Measurements from ENCODE around the gene ULBP2. TPM values are rescaled to one million over a fixed set of nuclear protein-coding genes. Genes with fewer than 3 reads are reported as not detected.
"Not testable (repeated sequence)": the region's sequence is repeated elsewhere in the genome, so short reads cannot be mapped to it uniquely, and the experiment has no call there.

Gene ULBP2
- total RNA-seq, 1 donor from 2014 or later = 0.14 TPM

- intact Hi-C loops (cut with micrococcal nuclease) = loop anchor here (2.0 to 10.0 kb wide), 3 partner anchors 39 to 183 kb away; partner anchors contain the start of gene PPP1R14C
- peaks cover 73% of the 10 kb centered on the region for H3K27me3 Mint-ChIP-seq (ENCODE audit: low read depth)
- H3K27ac Mint-ChIP-seq = no peak overlapping the region
- no peak for DNase-seq (ENCODE audit: low spot score)
- H3K36me3 Mint-ChIP-seq (ENCODE audit: low read depth) = peaks cover 4% of the 10 kb centered on the region
- H3K4me3 Mint-ChIP-seq (ENCODE audit: low read depth) = no peak overlapping the region
- H3K4me1 Mint-ChIP-seq (ENCODE audit: low read depth) = peaks cover 20% of the 10 kb centered on the region
- no peaks in the 10 kb centered on the region for H3K9me3 Mint-ChIP-seq
Observed at GRCh38 chr6:149961728-149962425, 20.1 kb downstream of the ULBP2 start.

GRCh38 chr6:149962461-149963211, 20.8 kb downstream of the ULBP2 start:
- H3K27me3 Mint-ChIP-seq (ENCODE audit: low read depth) = peaks cover 80% of the 10 kb centered on the region
- peak overlapping the region; percentile 85 for H3K4me3 Mint-ChIP-seq (ENCODE audit: low read depth)
- peaks cover 20% of the 10 kb centered on the region for H3K4me1 Mint-ChIP-seq (ENCODE audit: low read depth)
- H3K27ac Mint-ChIP-seq = peak overlapping the region; percentile 81
- no peak for DNase-seq (ENCODE audit: low spot score)
- peaks cover 4% of the 10 kb centered on the region for H3K36me3 Mint-ChIP-seq (ENCODE audit: low read depth)
- H3K9me3 Mint-ChIP-seq = no peaks in the 10 kb centered on the region
- intact Hi-C loops (cut with micrococcal nuclease) = loop anchor here (1.0 to 10.0 kb wide), 4 partner anchors 21 to 182 kb away; partner anchors contain the start of gene PPP1R14C

GRCh38 chr6:149963212-149963461, 21.3 kb downstream of the ULBP2 start:
- Mint-ChIP-seq H3K36me3 (ENCODE audit: low read depth) (peaks cover 4% of the 10 kb centered on the region), H3K27ac (peak overlapping the region; percentile 81), H3K4me1 (ENCODE audit: low read depth) (peaks cover 20% of the 10 kb centered on the region), H3K9me3 (no peaks in the 10 kb centered on the region), H3K4me3 (ENCODE audit: low read depth) (peak overlapping the region; percentile 85), H3K27me3 (ENCODE audit: low read depth) (peaks cover 79% of the 10 kb centered on the region)
- DNase-seq (ENCODE audit: low spot score) = peak; percentile 49
- intact Hi-C loops (cut with micrococcal nuclease) = loop anchor here (1.0 to 10.0 kb wide), 4 partner anchors 22 to 182 kb away; partner anchors contain the start of gene PPP1R14C

- peak within 1 kb of the TSS; percentile 81 for H3K27ac Mint-ChIP-seq
- H3K9me3 Mint-ChIP-seq = no peaks in the 10 kb centered on the region
- peaks cover 20% of the 10 kb centered on the region for H3K4me1 Mint-ChIP-seq (ENCODE audit: low read depth)
- DNase-seq (ENCODE audit: low spot score) = peak; percentile 78
- H3K36me3 Mint-ChIP-seq (ENCODE audit: low read depth) = peaks cover 4% of the 10 kb centered on the region
- H3K27me3 Mint-ChIP-seq (ENCODE audit: low read depth) = peaks cover 83% of the 10 kb centered on the region
- peak within 1 kb of the TSS; percentile 85 for H3K4me3 Mint-ChIP-seq (ENCODE audit: low read depth)
- intact Hi-C loops (cut with micrococcal nuclease) = loop anchor here (1.0 to 10.0 kb wide), 5 partner anchors 22 to 181 kb away; partner anchors contain the start of gene PPP1R14C
Observed at GRCh38 chr6:149963462-149964307, 21.9 kb downstream of the ULBP2 start, which contains the start of gene ULBP1. TSS of gene ULBP1 (plus strand) at chr6:149963943. CDS start at chr6:149964050, 107 bp downstream.

GRCh38 chr6:149964308-149965193, 22.7 kb downstream of the ULBP2 start:
- peak overlapping the region; percentile 85 for H3K4me3 Mint-ChIP-seq (ENCODE audit: low read depth)
- peak overlapping the region; percentile 72 for H3K27ac Mint-ChIP-seq
- H3K27me3 Mint-ChIP-seq (ENCODE audit: low read depth) = peaks cover 83% of the 10 kb centered on the region
- H3K4me1 Mint-ChIP-seq (ENCODE audit: low read depth) = peaks cover 20% of the 10 kb centered on the region
- no peak for DNase-seq (ENCODE audit: low spot score)
- H3K9me3 Mint-ChIP-seq = no peaks in the 10 kb centered on the region
- peaks cover 4% of the 10 kb centered on the region for H3K36me3 Mint-ChIP-seq (ENCODE audit: low read depth)
- intact Hi-C loops (cut with micrococcal nuclease) = loop anchor here (2.0 to 10.0 kb wide), 2 partner anchors 24 to 180 kb away; partner anchors contain the start of gene PPP1R14C

GRCh38 chr6:149965194-149966020, 23.6 kb downstream of the ULBP2 start:
- Mint-ChIP-seq H3K4me3 (ENCODE audit: low read depth) (peak overlapping the region; percentile 85), H3K4me1 (ENCODE audit: low read depth) (peaks cover 20% of the 10 kb centered on the region), H3K27me3 (ENCODE audit: low read depth) (peaks cover 82% of the 10 kb centered on the region), H3K27ac (peak overlapping the region; percentile 56), H3K9me3 (no peaks in the 10 kb centered on the region), H3K36me3 (ENCODE audit: low read depth) (peaks cover 4% of the 10 kb centered on the region)
- intact Hi-C loops (cut with micrococcal nuclease) = loop anchor here (2.0 to 10.0 kb wide), 2 partner anchors 23 to 179 kb away; partner anchors contain the start of gene PPP1R14C
- no peak for DNase-seq (ENCODE audit: low spot score)

- not testable (repeated sequence) for H3K36me3 Mint-ChIP-seq (ENCODE audit: low read depth); DNase-seq (ENCODE audit: low spot score); H3K9me3 Mint-ChIP-seq; H3K4me3 Mint-ChIP-seq (ENCODE audit: low read depth); H3K27ac Mint-ChIP-seq
- H3K4me1 Mint-ChIP-seq (ENCODE audit: low read depth) = peaks cover 20% of the 10 kb centered on the region
- intact Hi-C loops (cut with micrococcal nuclease) = loop anchor here (10.0 kb wide), 1 partner anchor 178 kb away; the partner anchor contains the start of gene PPP1R14C
- H3K27me3 Mint-ChIP-seq (ENCODE audit: low read depth) = peaks cover 76% of the 10 kb centered on the region
Observed at GRCh38 chr6:149966319-149966718, 24.5 kb downstream of the ULBP2 start.

- H3K27ac Mint-ChIP-seq = no peak overlapping the region
- H3K9me3 Mint-ChIP-seq = no peaks in the 10 kb centered on the region
- intact Hi-C loops (cut with micrococcal nuclease) = loop anchor here (10.0 kb wide), 1 partner anchor 177 kb away; the partner anchor contains the start of gene PPP1R14C
- H3K4me1 Mint-ChIP-seq (ENCODE audit: low read depth) = peaks cover 20% of the 10 kb centered on the region
- H3K27me3 Mint-ChIP-seq (ENCODE audit: low read depth) = peaks cover 75% of the 10 kb centered on the region
- DNase-seq (ENCODE audit: low spot score) = no peak
- H3K36me3 Mint-ChIP-seq (ENCODE audit: low read depth) = peaks cover 4% of the 10 kb centered on the region
- no peak overlapping the region for H3K4me3 Mint-ChIP-seq (ENCODE audit: low read depth)
Observed at GRCh38 chr6:149967591-149967990, 25.8 kb downstream of the ULBP2 start.

- not testable (repeated sequence) for H3K27ac Mint-ChIP-seq; H3K4me3 Mint-ChIP-seq (ENCODE audit: low read depth); DNase-seq (ENCODE audit: low spot score); H3K36me3 Mint-ChIP-seq (ENCODE audit: low read depth); H3K9me3 Mint-ChIP-seq
- intact Hi-C loops (cut with micrococcal nuclease) = loop anchor here (10.0 kb wide), 1 partner anchor 177 kb away; the partner anchor contains the start of gene PPP1R14C
- H3K27me3 Mint-ChIP-seq (ENCODE audit: low read depth) = peaks cover 76% of the 10 kb centered on the region
- peaks cover 19% of the 10 kb centered on the region for H3K4me1 Mint-ChIP-seq (ENCODE audit: low read depth)
Observed at GRCh38 chr6:149967999-149968398, 26.2 kb downstream of the ULBP2 start.

- H3K27ac Mint-ChIP-seq; DNase-seq (ENCODE audit: low spot score); H3K36me3 Mint-ChIP-seq (ENCODE audit: low read depth); H3K4me3 Mint-ChIP-seq (ENCODE audit: low read depth); H3K9me3 Mint-ChIP-seq: not testable (repeated sequence)
- intact Hi-C loops (cut with micrococcal nuclease) = loop anchor here (10.0 kb wide), 1 partner anchor 176 kb away; the partner anchor contains the start of gene PPP1R14C
- H3K4me1 Mint-ChIP-seq (ENCODE audit: low read depth) = peaks cover 13% of the 10 kb centered on the region
- peaks cover 72% of the 10 kb centered on the region for H3K27me3 Mint-ChIP-seq (ENCODE audit: low read depth)
Observed at GRCh38 chr6:149968909-149969308, 27.1 kb downstream of the ULBP2 start.

GRCh38 chr6:149969635-149970034, 27.8 kb downstream of the ULBP2 start:
- peaks cover 74% of the 10 kb centered on the region for H3K27me3 Mint-ChIP-seq (ENCODE audit: low read depth)
- no peak overlapping the region for H3K27ac Mint-ChIP-seq
- DNase-seq (ENCODE audit: low spot score) = no peak
- no peaks in the 10 kb centered on the region for H3K9me3 Mint-ChIP-seq
- H3K36me3 Mint-ChIP-seq (ENCODE audit: low read depth) = peaks cover 4% of the 10 kb centered on the region
- no peak overlapping the region for H3K4me3 Mint-ChIP-seq (ENCODE audit: low read depth)
- H3K4me1 Mint-ChIP-seq (ENCODE audit: low read depth) = peaks cover 9% of the 10 kb centered on the region
- intact Hi-C loops (cut with micrococcal nuclease) = loop anchor here (10.0 kb wide), 1 partner anchor 175 kb away; the partner anchor contains the start of gene PPP1R14C
